ENCODE results near the gene GBP7.

Gene GBP7

GRCh38 chr1:89098857-89099256 is 76.9 kb downstream of the GBP7 start:
- TF ChIP-seq, protein P1, sequence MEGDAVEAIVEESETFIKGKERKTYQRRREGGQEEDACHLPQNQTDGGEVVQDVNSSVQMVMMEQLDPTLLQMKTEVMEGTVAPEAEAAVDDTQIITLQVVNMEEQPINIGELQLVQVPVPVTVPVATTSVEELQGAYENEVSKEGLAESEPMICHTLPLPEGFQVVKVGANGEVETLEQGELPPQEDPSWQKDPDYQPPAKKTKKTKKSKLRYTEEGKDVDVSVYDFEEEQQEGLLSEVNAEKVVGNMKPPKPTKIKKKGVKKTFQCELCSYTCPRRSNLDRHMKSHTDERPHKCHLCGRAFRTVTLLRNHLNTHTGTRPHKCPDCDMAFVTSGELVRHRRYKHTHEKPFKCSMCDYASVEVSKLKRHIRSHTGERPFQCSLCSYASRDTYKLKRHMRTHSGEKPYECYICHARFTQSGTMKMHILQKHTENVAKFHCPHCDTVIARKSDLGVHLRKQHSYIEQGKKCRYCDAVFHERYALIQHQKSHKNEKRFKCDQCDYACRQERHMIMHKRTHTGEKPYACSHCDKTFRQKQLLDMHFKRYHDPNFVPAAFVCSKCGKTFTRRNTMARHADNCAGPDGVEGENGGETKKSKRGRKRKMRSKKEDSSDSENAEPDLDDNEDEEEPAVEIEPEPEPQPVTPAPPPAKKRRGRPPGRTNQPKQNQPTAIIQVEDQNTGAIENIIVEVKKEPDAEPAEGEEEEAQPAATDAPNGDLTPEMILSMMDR (IDR thresholded peaks at IDR 0.05; ENCODE audit: unreplicated experiment in 3 of 3), result no peak

DNA sequence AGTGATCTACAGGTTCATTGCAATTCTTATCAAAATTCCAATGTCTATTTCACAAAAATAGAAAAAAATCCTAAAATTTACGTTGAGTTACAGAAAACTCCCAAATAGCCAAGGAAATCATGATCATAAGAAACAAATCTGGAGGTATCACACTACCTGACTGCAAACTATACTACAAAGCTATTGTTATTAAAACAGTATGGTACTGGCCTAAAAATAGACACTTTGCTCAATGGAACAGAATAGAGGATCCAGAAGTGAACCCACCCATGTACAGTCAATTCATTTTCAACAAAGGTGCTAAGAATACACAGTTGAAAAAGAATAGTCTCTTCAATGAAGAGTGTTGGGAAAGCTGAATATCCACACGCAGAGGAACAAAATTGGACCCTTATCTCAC is 80.1 kb downstream of the GBP7 start:
- TF ChIP-seq, protein P1 (IDR thresholded peaks at IDR 0.05; ENCODE audit: unreplicated experiment in 3 of 3), result no peak
- Mint-ChIP-seq H3K4me3 (no peak overlapping the region), H3K4me1 (no peaks in the 10 kb centered on the region), H3K27ac (no peak overlapping the region), H3K27me3 (ENCODE audit: low read depth) (no peaks in the 10 kb centered on the region), H3K36me3 (ENCODE audit: low read depth) (no peaks in the 10 kb centered on the region), H3K9me3 (peaks cover 18% of the 10 kb centered on the region)

More at GRCh38 chr1:89098857-89099256, 76.9 kb downstream of the GBP7 start:
- H3K4me3 Mint-ChIP-seq, result no peak overlapping the region
- no peaks in the 10 kb centered on the region for H3K4me1 Mint-ChIP-seq
- no peaks in the 10 kb centered on the region for H3K36me3 Mint-ChIP-seq (ENCODE audit: low read depth)
- H3K27ac Mint-ChIP-seq, result no peak overlapping the region
- H3K27me3 Mint-ChIP-seq (ENCODE audit: low read depth), result no peaks in the 10 kb centered on the region
- H3K9me3 Mint-ChIP-seq, result peaks cover 18% of the 10 kb centered on the region

GRCh38 chr1:89089962-89090361 is 85.8 kb downstream of the GBP7 start:
- H3K27ac Mint-ChIP-seq, result no peak overlapping the region
- peaks cover 3% of the 10 kb centered on the region for H3K27me3 Mint-ChIP-seq (ENCODE audit: low read depth)
- H3K4me3 Mint-ChIP-seq, result no peak overlapping the region
- TF ChIP-seq, protein P1 (IDR thresholded peaks at IDR 0.05; ENCODE audit: unreplicated experiment in 3 of 3), result no peak
- peaks cover 3% of the 10 kb centered on the region for H3K9me3 Mint-ChIP-seq
- H3K36me3 Mint-ChIP-seq (ENCODE audit: low read depth), result no peaks in the 10 kb centered on the region
- peaks cover 25% of the 10 kb centered on the region for H3K4me1 Mint-ChIP-seq

GRCh38 chr1:89088572-89088971 is 87.2 kb downstream of the GBP7 start:
- Mint-ChIP-seq H3K4me3 (peak overlapping the region in 1 of 3 experiments; percentile 53), H3K27me3 (ENCODE audit: low read depth) (peaks cover 3% of the 10 kb centered on the region), H3K9me3 (no peaks in the 10 kb centered on the region), H3K36me3 (ENCODE audit: low read depth) (no peaks in the 10 kb centered on the region), H3K4me1 (peaks cover 25% of the 10 kb centered on the region), H3K27ac (peak overlapping the region in 2 of 3 experiments; percentile 24 to 39)
- TF ChIP-seq, protein P1 (IDR thresholded peaks at IDR 0.05; ENCODE audit: unreplicated experiment in 3 of 3), result no peak

DNA sequence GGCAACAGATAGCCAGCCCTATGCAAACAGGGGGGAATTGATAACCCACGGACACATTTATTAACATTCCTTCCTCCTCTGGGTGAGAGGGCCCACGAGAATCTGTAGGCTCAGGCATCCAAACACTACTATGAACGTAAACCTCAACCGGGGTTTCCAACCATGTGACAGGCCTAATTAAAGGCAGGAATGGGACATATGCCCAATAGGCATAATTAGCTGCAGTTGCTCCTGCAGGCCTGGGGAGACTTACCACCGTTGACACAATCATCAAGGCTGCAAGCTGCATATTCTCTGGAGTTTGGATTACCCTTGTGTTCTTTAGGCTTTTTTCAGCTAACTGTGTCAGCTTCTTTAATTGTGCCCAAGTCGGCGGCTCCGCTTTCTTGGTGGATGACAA is 88.6 kb downstream of the GBP7 start:
- H3K36me3 Mint-ChIP-seq (ENCODE audit: low read depth), result no peaks in the 10 kb centered on the region
- H3K9me3 Mint-ChIP-seq, result no peaks in the 10 kb centered on the region

GRCh38 chr1:89085781-89086180 is 90.0 kb downstream of the GBP7 start:
- H3K4me1 Mint-ChIP-seq, result peaks cover 25% of the 10 kb centered on the region
- no peak overlapping the region for H3K27ac Mint-ChIP-seq
- peaks cover 3% of the 10 kb centered on the region for H3K27me3 Mint-ChIP-seq (ENCODE audit: low read depth)
- H3K4me3 Mint-ChIP-seq, result no peak overlapping the region
- no peaks in the 10 kb centered on the region for H3K36me3 Mint-ChIP-seq (ENCODE audit: low read depth)
- TF ChIP-seq, protein P1 (IDR thresholded peaks at IDR 0.05; ENCODE audit: unreplicated experiment in 3 of 3), result no peak
- peaks cover 2% of the 10 kb centered on the region for H3K9me3 Mint-ChIP-seq

More for the DNA sequence above, 88.6 kb downstream of the GBP7 start:
- Mint-ChIP-seq H3K4me1 (peaks cover 25% of the 10 kb centered on the region), H3K27ac (no peak overlapping the region), H3K27me3 (ENCODE audit: low read depth) (peaks cover 3% of the 10 kb centered on the region), H3K4me3 (no peak overlapping the region)
- TF ChIP-seq, protein P1 (IDR thresholded peaks at IDR 0.05; ENCODE audit: unreplicated experiment in 3 of 3), result no peak

All from nephron (organoid).